ENCODE data around the gene SUGCT.

DNA sequence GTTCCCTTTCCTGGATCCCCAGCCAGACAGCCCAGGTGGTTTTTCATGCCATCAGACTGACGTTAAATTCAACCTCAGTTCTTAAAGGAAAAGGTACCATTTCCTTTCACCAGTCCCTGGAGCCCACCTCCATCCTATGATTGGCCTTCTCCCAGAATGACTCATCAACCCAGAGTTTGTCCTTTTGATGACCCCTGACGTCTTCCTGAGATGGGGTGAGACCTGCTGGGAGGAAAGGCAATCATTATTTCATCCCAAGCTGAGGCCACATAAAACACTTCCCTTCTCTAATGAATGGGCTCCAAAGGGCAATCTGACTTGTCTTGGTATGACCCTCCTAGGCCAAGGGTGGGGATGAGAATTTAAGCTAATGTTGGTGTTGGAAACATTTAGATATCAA lies 750.7 kb downstream of the SUGCT start:
- TF ChIP-seq, protein P1, sequence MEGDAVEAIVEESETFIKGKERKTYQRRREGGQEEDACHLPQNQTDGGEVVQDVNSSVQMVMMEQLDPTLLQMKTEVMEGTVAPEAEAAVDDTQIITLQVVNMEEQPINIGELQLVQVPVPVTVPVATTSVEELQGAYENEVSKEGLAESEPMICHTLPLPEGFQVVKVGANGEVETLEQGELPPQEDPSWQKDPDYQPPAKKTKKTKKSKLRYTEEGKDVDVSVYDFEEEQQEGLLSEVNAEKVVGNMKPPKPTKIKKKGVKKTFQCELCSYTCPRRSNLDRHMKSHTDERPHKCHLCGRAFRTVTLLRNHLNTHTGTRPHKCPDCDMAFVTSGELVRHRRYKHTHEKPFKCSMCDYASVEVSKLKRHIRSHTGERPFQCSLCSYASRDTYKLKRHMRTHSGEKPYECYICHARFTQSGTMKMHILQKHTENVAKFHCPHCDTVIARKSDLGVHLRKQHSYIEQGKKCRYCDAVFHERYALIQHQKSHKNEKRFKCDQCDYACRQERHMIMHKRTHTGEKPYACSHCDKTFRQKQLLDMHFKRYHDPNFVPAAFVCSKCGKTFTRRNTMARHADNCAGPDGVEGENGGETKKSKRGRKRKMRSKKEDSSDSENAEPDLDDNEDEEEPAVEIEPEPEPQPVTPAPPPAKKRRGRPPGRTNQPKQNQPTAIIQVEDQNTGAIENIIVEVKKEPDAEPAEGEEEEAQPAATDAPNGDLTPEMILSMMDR (IDR thresholded peaks at IDR 0.05; ENCODE audit: low read depth, low read length) = no peak
- TF ChIP-seq EZH2phosphoT487 (IDR thresholded peaks at IDR 0.05; ENCODE audit: low read depth) = no peak
